ENCODE data around the gene C9orf50.

Gene C9orf50

DNA sequence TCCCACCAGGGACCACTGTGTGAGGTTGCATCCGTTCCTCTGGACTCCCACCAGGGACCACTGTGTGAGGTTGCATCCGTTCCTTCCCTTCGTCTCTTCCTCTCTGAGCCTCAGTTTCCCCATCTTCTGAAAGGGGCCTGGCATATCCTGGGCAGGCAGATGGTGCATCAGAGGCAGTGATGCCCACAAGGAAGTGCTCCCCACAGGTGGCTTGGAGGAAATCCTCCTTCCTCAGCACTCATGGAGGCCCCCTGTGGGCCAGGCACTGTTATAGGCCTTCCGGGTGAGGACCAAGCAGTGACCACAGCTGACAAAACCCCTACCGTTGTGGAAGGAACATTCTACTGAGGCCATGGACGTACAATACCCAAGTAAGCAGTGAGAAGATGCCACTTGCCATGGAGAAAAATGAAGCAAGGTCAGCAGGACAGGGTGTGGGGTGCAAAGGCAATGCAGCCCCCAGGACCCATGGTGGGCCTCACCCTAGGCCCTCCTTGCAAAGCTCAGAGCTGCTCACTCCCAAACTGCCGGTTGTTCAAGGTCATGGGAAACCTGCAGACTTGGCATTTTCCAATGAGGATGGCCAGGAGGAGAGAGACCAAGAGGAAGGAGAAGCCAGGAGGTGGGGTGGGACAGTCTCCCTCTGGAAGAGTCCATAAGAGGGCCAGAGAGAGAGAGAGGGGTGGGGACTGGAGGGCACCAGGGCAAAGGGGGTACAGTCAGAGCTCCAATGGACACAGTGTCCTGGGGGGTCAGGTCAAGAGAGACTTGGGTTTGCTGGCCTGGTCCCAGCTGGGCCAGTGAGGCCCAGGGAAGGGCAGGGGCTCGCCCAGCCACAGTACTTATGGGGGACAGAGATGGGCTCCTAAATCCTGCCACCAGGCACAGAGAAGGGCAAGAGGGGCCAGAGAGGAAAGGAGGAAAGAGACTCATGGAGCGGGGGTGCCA lies 51.1 kb downstream of the C9orf50 start:
- no peak for DNase-seq (ENCODE audit: low read depth)

DNA sequence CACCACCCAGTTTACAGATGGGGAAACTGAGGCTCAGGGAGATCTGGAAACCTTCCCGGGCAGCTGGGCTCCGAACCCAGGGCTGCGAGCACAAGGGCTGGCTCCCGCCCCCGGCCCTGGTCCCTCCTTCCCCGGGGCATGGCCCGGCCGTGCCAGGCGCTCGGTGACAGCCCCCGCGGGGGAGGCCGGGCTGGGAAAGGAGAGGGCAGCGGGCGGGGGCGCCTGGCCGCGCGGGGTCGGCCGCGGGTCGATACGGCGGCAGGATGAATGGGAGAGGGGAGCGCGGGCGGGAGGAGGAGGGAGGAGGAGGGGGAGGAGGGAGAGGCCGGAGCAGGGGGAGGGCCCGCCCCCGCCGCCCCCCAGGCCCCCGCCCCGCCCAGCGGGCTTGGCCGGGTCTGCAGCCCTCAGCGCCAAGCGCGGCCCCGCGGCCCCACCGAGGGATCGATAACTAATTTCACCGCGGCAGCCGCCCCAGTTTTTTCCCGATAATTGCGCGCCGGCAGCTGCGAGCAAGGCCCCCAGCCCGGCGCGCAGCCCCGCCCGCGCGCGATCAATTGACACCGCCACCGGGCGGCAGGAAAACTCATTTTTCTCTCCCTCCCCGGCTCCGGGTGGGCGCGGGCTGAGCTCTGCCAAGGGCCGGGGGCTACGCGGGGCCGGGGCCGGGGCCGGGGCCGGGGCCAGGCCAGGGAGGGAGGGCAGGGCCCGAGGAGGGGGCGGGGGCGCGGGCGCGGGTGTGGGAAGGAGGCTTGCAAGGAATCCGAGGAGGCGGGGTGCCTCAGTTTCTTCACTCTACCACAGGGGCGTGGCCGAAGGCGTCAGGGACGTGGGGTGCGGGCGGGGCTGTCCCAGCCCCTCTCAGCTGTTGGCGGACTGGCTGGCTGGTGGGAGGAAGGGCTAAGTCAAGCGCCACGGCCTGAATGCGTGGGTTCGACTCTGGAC lies 52.1 kb downstream of the C9orf50 start:
- DNase-seq (ENCODE audit: low read depth), result no peak

GRCh38 chr9:129567842-129568559 lies 52.9 kb downstream of the C9orf50 start:
- DNase-seq (ENCODE audit: low read depth), result no peak

- no peak for DNase-seq (ENCODE audit: low read depth)
These were observed 53.6 kb downstream of the C9orf50 start for GRCh38 chr9:129567329-129567728.

DNA sequence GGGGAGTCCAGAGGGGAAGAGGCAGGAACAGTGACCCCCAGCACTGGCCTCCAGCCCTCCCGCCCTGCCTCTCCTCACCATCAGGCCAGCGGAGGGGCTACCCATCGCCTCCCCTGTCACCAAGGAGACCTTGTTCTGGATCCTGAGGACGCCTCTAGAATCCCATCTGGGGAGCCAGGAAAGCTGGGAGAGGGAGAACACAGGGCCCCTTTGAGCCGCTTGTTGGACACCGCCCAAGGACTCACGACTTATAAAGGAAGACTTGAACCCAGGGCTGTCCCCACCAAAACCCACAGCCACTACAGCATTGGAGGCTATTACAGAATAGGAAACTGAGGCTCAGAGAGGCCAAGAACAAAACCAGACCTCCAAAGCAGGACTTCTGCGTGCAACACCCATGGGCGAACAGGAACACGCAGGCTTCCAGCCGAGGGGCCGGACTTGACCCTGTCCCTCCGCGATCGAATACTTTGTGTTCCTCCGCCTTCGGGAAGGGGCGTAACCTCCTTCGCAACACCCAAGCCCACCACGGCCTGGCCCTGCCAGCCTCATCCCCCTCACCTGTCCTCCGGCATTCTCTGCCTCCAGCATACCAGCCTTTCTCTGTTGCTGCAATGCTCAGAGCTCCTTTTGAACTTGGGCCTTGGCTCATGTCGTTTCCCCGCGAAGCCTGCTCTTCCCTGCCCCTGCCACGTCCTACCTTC lies 54.2 kb downstream of the C9orf50 start:
- no peak for DNase-seq (ENCODE audit: low read depth)

- DNase-seq (ENCODE audit: low read depth), result no peak
These were observed 58.0 kb downstream of the C9orf50 start for GRCh38 chr9:129562917-129563316.

DNA sequence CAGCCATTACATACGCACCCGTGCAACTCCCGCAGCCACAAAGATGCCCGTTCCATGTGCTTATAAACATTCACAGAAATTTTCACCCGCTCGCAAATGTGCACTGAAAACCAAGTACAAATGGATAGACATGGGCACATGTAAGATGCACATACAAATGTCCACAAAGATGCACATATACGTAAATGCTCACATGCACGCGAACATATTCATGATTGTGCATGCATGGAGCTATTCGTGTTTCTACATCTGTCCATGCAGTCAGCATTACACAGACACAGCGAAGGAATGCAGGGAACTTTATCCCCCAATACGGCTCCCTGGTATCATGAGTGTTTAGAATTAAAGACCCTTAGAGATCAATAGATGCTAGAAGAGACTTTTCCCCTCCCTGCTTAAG lies 58.4 kb downstream of the C9orf50 start:
- no peak for DNase-seq (ENCODE audit: low read depth)
